HepG2 (cell line): ENCODE measurements around the gene SMIM24. TPM values are rescaled to one million over a fixed set of nuclear protein-coding genes. Genes with fewer than 3 reads are reported as not detected.
A peak's percentile ranks its signal among the peaks of the same experiment; 100 is the strongest.

Experiments used
- ARID2 ChIP-seq: sonication (generic); formaldehyde crosslinking; IDR thresholded peaks from 2 replicates; pipeline ENCODE4 v1.8.1; 2022; ENCODE audit warnings: mild to moderate bottlenecking, missing genetic modification reagents, borderline replicate concordance
- CBX5 ChIP-seq: sonication (generic); formaldehyde crosslinking; IDR thresholded peaks from 2 replicates; pipeline ENCODE4 v1.4.0; 2020; ENCODE audit warnings: missing genetic modification reagents, borderline replicate concordance
- ELF4 ChIP-seq: sonication (generic); formaldehyde crosslinking; IDR thresholded peaks from 2 replicates; pipeline ENCODE4 v1.5.0; 2020; ENCODE audit warnings: missing genetic modification reagents, mild to moderate bottlenecking, moderate library complexity, borderline replicate concordance
- FOXJ3 ChIP-seq: sonication (generic); formaldehyde crosslinking; IDR thresholded peaks from 2 replicates; pipeline ENCODE4 v1.4.0; 2020; ENCODE audit warnings: missing genetic modification reagents, mild to moderate bottlenecking, borderline replicate concordance
- GABPA ChIP-seq, 2 experiments: IDR thresholded peaks; 2 replicates each; pipeline ENCODE4 v1.6.1; 2011 to 2016; ENCODE audit warnings: low read depth in 2 of 2, low read length in 1 of 2, missing biosample characterization in 1 of 2, missing genetic modification characterization in 1 of 2
- KAT8 ChIP-seq: IDR thresholded peaks from 2 replicates; pipeline ENCODE4 v1.6.1; 2016; ENCODE audit warnings: missing genetic modification reagents, missing compliant biosample characterization
- KDM1A ChIP-seq: IDR thresholded peaks from 2 replicates; pipeline ENCODE4 v1.6.1; 2016; ENCODE audit warnings: missing compliant biosample characterization
- MIER3 ChIP-seq: IDR thresholded peaks from 2 replicates; pipeline ENCODE4 v1.6.1; 2016; ENCODE audit warnings: missing compliant biosample characterization, borderline replicate concordance
- MTA1 ChIP-seq: sonication (generic); formaldehyde crosslinking; IDR thresholded peaks from 2 replicates; pipeline ENCODE4 v1.4.0; 2020; ENCODE audit warnings: missing genetic modification reagents, mild to moderate bottlenecking, borderline replicate concordance
- NFATC3 ChIP-seq: sonication (generic); formaldehyde crosslinking; IDR thresholded peaks from 2 replicates; pipeline ENCODE4 v1.5.1; 2020; ENCODE audit warnings: mild to moderate bottlenecking, missing genetic modification reagents
- NFE2L1 ChIP-seq: sonication (generic); formaldehyde crosslinking; IDR thresholded peaks from 2 replicates; pipeline ENCODE4 v1.4.0; 2020; ENCODE audit warnings: missing genetic modification reagents, mild to moderate bottlenecking, borderline replicate concordance
- ONECUT2 ChIP-seq: sonication (generic); formaldehyde crosslinking; IDR thresholded peaks from 2 replicates; pipeline ENCODE4 v1.4.0; 2020; ENCODE audit warnings: missing genetic modification reagents
- SMC3 ChIP-seq: IDR thresholded peaks from 2 replicates; pipeline ENCODE4 v1.6.1; 2011; ENCODE audit warnings: low read length, improper control_type of control experiment
- ZFAT ChIP-seq: sonication (generic); formaldehyde crosslinking; conservative IDR thresholded peaks from 2 replicates; pipeline ENCODE4 v1.8.1; 2023; ENCODE audit warnings: missing genetic modification reagents, inconsistent platforms
- ZKSCAN1 ChIP-seq: fragments of 150-350 bp; IDR thresholded peaks from 2 replicates; pipeline ENCODE4 v1.6.1; 2014; ENCODE audit warnings: low read length
- ZNF124 ChIP-seq: sonication (generic); formaldehyde crosslinking; IDR thresholded peaks from 2 replicates; pipeline ENCODE4 v1.4.0; 2020; ENCODE audit warnings: missing genetic modification reagents
- ZNF136 ChIP-seq: sonication (generic); formaldehyde crosslinking; IDR thresholded peaks from 2 replicates; pipeline ENCODE4 v1.8.1; 2022; ENCODE audit warnings: low read depth, mild to moderate bottlenecking, moderate library complexity, missing genetic modification reagents
- ZNF34 ChIP-seq: sonication (generic); formaldehyde crosslinking; IDR thresholded peaks from 2 replicates; pipeline ENCODE4 v1.4.0; 2020; ENCODE audit warnings: mild to moderate bottlenecking, missing genetic modification reagents, borderline replicate concordance
- ZNF496 ChIP-seq: sonication (generic); formaldehyde crosslinking; IDR thresholded peaks from 2 replicates; pipeline ENCODE4 v1.8.1; 2023; ENCODE audit warnings: mild to moderate bottlenecking, moderate library complexity, missing genetic modification reagents; ENCODE audit not compliant: insufficient replicate concordance
- ZNF558 ChIP-seq: sonication (generic); formaldehyde crosslinking; IDR thresholded peaks from 2 replicates; pipeline ENCODE4 v1.9.0; 2022; ENCODE audit warnings: mild to moderate bottlenecking, missing genetic modification reagents, borderline replicate concordance
- ZNF83 ChIP-seq: sonication (generic); formaldehyde crosslinking; IDR thresholded peaks from 2 replicates; pipeline ENCODE4 v1.4.0; 2020; ENCODE audit warnings: missing genetic modification reagents, mild to moderate bottlenecking, borderline replicate concordance
- polyA plus RNA-seq, 8 experiments: library from polyadenylated mRNA; depleted of rRNA in 3 of 8; stranded (reverse) in 7 of 8; unstranded in 1 of 8; fragments of >200 nt; fragmentation: Illumina TruSeq in 4 of 8; extraction: Trizol in 4 of 8; gene quantifications; 2 replicates each; pipeline versions ENCODE4 v1.2.1 to v1.2.3, GENCODE V29; 2011 to 2016; ENCODE audit warnings: low read depth in 4 of 8, missing spikeins in 1 of 8, mixed read lengths in 1 of 8; ENCODE audit not compliant: insufficient read depth in 1 of 8
- total RNA-seq, 5 experiments: library from RNA; depleted of rRNA; stranded (reverse); fragments of >200 nt; fragmentation: Illumina TruSeq; extraction: Trizol; gene quantifications; 2 replicates each; pipeline ENCODE4 v1.2.3, GENCODE V29; 2016; ENCODE audit warnings: low read depth in 1 of 5
- TF ChIP-seq, protein P1 (sequence below): sonication (generic); formaldehyde crosslinking; IDR thresholded peaks from 2 replicates; pipeline ENCODE4 v1.5.0; 2020; ENCODE audit warnings: missing genetic modification reagents
- TF ChIP-seq, protein P2 (sequence below): sonication (generic); formaldehyde crosslinking; conservative IDR thresholded peaks from 2 replicates; pipeline ENCODE4 v1.4.0; 2020; ENCODE audit warnings: missing genetic modification reagents
- TF ChIP-seq, protein P3 (sequence below): sonication (generic); formaldehyde crosslinking; IDR thresholded peaks from 2 replicates; pipeline ENCODE4 v1.4.0; 2020; ENCODE audit warnings: mild to moderate bottlenecking, missing genetic modification reagents
- TF ChIP-seq, protein P4 (sequence below): sonication (generic); formaldehyde crosslinking; IDR thresholded peaks from 2 replicates; pipeline ENCODE4 v1.5.0; 2020; ENCODE audit warnings: missing genetic modification reagents, mild to moderate bottlenecking, borderline replicate concordance

SMIM24 gene
- total and polyA plus RNA-seq, 2 of the 13 experiments (the other 11 are each of a cell fraction or from before 2014, with no cell fraction given): 11.2 to 70.6 TPM

DNA sequence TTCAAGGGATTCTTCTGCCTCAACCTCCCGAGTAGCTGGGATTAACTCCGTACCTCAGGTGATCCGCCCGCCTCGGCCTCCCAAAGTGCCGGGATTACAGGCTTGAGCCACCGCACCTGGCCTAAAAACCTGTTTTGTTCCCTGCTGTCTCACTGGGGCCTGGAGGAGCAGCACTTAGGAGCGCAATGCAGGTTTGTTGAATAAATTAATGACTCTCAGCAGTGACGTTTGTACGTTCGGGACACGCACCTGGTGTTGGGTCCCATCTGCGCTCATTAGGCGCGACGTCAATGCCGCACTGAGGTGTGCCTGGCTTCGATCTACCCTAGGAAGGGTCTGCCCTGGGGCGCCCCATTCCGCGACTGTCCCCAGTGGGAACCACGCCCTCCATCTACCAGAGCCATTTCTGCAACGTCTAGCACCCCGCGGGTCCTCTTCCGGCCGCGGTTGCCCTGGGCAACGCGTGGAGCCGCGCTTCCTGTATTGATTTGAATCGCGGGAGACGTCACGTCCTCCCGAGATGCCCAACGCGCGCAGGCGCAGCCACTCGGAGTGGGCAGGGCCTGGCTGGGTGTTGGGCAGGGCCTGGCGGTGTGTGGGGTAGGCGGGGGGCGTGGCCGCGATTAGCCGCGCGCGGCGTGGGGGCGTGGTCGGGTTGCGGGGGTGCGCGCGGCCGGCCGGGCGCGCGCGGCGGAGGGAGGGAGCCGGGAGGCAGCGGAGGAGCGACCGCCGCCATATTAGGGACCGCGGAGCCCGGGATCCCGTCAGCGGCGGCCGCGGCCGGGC, 25.5 kb upstream of the SMIM24 start, which contains the start of gene FZR1 (continued):
- TF ChIP-seq ZFAT (CRISPR knock-in tag): no peak
- TF ChIP-seq, protein P1, sequence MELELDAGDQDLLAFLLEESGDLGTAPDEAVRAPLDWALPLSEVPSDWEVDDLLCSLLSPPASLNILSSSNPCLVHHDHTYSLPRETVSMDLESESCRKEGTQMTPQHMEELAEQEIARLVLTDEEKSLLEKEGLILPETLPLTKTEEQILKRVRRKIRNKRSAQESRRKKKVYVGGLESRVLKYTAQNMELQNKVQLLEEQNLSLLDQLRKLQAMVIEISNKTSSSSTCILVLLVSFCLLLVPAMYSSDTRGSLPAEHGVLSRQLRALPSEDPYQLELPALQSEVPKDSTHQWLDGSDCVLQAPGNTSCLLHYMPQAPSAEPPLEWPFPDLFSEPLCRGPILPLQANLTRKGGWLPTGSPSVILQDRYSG (CRISPR knock-in tag): no peak
- no peak for TF ChIP-seq ZNF136 (CRISPR knock-in tag)
- TF ChIP-seq, protein P2, sequence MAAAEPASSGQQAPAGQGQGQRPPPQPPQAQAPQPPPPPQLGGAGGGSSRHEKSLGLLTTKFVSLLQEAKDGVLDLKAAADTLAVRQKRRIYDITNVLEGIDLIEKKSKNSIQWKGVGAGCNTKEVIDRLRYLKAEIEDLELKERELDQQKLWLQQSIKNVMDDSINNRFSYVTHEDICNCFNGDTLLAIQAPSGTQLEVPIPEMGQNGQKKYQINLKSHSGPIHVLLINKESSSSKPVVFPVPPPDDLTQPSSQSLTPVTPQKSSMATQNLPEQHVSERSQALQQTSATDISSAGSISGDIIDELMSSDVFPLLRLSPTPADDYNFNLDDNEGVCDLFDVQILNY (CRISPR knock-in tag): peak; percentile 60; the same call in 1 of the 2 replicates
- TF ChIP-seq CBX5 (CRISPR knock-in tag): no peak
- no peak for TF ChIP-seq ARID2 (CRISPR knock-in tag)
- 0 out of 2 replicates have a peak, but pooled peaks have one; percentile 27 for TF ChIP-seq ELF4 (CRISPR knock-in tag)
- peak; percentile 99 for TF ChIP-seq ONECUT2 (CRISPR knock-in tag)
- 0 out of 2 replicates have a peak, but pooled peaks have one; percentile 29 for TF ChIP-seq ZNF558 (CRISPR knock-in tag)
- no peak for TF ChIP-seq ZNF496 (CRISPR knock-in tag)
- peak; percentile 89 for TF ChIP-seq GABPA (IDR thresholded peaks at IDR 0.05; ENCODE audit: low read depth, low read length)
- TF ChIP-seq GABPA (CRISPR knock-in tag; IDR thresholded peaks at IDR 0.05; ENCODE audit: low read depth): peak; percentile 96
- TF ChIP-seq ZNF83 (CRISPR knock-in tag): no peak
- no peak for TF ChIP-seq MIER3 (CRISPR knock-in tag)
- no peak for TF ChIP-seq FOXJ3 (CRISPR knock-in tag)
- TF ChIP-seq, protein P3, sequence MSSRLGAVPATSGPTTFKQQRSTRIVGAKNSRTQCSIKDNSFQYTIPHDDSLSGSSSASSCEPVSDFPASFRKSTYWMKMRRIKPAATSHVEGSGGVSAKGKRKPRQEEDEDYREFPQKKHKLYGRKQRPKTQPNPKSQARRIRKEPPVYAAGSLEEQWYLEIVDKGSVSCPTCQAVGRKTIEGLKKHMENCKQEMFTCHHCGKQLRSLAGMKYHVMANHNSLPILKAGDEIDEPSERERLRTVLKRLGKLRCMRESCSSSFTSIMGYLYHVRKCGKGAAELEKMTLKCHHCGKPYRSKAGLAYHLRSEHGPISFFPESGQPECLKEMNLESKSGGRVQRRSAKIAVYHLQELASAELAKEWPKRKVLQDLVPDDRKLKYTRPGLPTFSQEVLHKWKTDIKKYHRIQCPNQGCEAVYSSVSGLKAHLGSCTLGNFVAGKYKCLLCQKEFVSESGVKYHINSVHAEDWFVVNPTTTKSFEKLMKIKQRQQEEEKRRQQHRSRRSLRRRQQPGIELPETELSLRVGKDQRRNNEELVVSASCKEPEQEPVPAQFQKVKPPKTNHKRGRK (CRISPR knock-in tag): no peak
- no peak for TF ChIP-seq ZNF124
- TF ChIP-seq, protein P4, sequence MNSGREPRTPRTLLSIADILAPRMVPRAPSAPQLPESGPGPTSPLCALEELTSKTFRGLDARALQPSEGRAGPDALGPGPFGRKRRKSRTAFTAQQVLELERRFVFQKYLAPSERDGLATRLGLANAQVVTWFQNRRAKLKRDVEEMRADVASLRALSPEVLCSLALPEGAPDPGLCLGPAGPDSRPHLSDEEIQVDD: no peak
- TF ChIP-seq SMC3: no peak
- no peak for TF ChIP-seq NFATC3 (CRISPR knock-in tag)
- TF ChIP-seq NFE2L1 (CRISPR knock-in tag): no peak
- TF ChIP-seq MTA1 (CRISPR knock-in tag): no peak
- TF ChIP-seq KDM1A (CRISPR knock-in tag): no peak
- no peak for TF ChIP-seq ZKSCAN1
- peak; percentile 83 for TF ChIP-seq KAT8 (CRISPR knock-in tag)
- 0 out of 2 replicates have a peak, but pooled peaks have one; percentile 65 for TF ChIP-seq ZNF34 (CRISPR knock-in tag)
